GM12892 (cell line): Measurements from ENCODE around the gene SCRN1.

Experiments
- POLR2A ChIP-seq: IDR thresholded peaks from 2 replicates; pipeline ENCODE4 v1.6.1; 2011; ENCODE audit warnings: low read depth, low read length, control low read depth
- POLR2AphosphoS5 ChIP-seq: IDR thresholded peaks from 2 replicates; pipeline ENCODE4 v1.6.1; 2011; ENCODE audit warnings: low read depth, low read length, control low read depth

- no peak for TF ChIP-seq POLR2AphosphoS5
- TF ChIP-seq POLR2A = no peak
These were observed 94.0 kb downstream of the SCRN1 start for GRCh38 chr7:29895559-29895958.
